OCI-LY3 (cell line): ENCODE data around the gene DOP1B.
A peak's percentile ranks its signal among the peaks of the same experiment; 100 is the strongest.
"Not testable (repeated sequence)": the region's sequence is repeated elsewhere in the genome, so short reads cannot be mapped to it uniquely, and the experiment has no call there.

Experiments
- H2AFZ ChIP-seq: fragments of 200-600, 300-600 bp; shearing (Covaris generic); 2 replicates; pipeline ENCODE4 v1.6.0; 2014; ENCODE audit warnings: antibody characterized with exemption, low read depth, low read length
- H3K27ac ChIP-seq: fragments of 200-600, 300-600 bp; sonication (generic); 2 replicates; pipeline ENCODE4 v1.5.1; 2014; ENCODE audit warnings: mild to moderate bottlenecking, low read length, moderate library complexity, mixed read lengths
- H3K27me3 ChIP-seq: fragments of 200-600, 300-600 bp; sonication (generic); 2 replicates; pipeline ENCODE4 v1.6.1; 2014; ENCODE audit warnings: low read depth, low read length, mixed read lengths
- H3K36me3 ChIP-seq: fragments of 200-600, 300-600 bp; sonication (generic); replicated peaks from 2 replicates; pipeline ENCODE3; 2014; ENCODE audit warnings: low read depth, low read length, mixed read lengths
- H3K4me1 ChIP-seq: fragments of 300-600, 200-600 bp; sonication (generic); 2 replicates; pipeline ENCODE4 v1.6.1; 2014; ENCODE audit warnings: low read length, mixed read lengths
- H3K4me2 ChIP-seq: fragments of 200-600, 300-600 bp; sonication (generic); 2 replicates; pipeline ENCODE4 v1.6.1; 2014; ENCODE audit warnings: low read length, mixed read lengths
- H3K4me3 ChIP-seq: fragments of 300-600, 200-600 bp; sonication (generic); 2 replicates; pipeline ENCODE4 v1.5.1; 2014; ENCODE audit warnings: antibody characterized with exemption, mild to moderate bottlenecking, low read length, moderate library complexity
- H3K79me2 ChIP-seq: fragments of 300-600, 200-600 bp; shearing (Covaris generic); 2 replicates; pipeline ENCODE4 v1.6.1; 2014; ENCODE audit warnings: mild to moderate bottlenecking, low read length, mixed read lengths
- H3K9ac ChIP-seq: fragments of 300-600, 200-600 bp; shearing (Covaris generic); 2 replicates; pipeline ENCODE4 v1.6.0; 2014; ENCODE audit warnings: mild to moderate bottlenecking, low read length, moderate library complexity
- H3K9me3 ChIP-seq: fragments of 200-600, 300-600 bp; shearing (Covaris generic); 2 replicates; pipeline ENCODE4 v1.6.1; 2014; ENCODE audit warnings: low read length, mixed read lengths; ENCODE audit not compliant: insufficient read depth
- H4K20me1 ChIP-seq: fragments of 200-600, 300-600 bp; sonication (generic); 2 replicates; pipeline ENCODE4 v1.6.1; 2016; ENCODE audit warnings: low read length, mixed read lengths; ENCODE audit not compliant: insufficient read depth
- CTCF ChIP-seq: fragments of 200-600, 300-600 bp; sonication (generic); IDR thresholded peaks from 2 replicates; pipeline ENCODE4 v1.5.1; 2014; ENCODE audit warnings: antibody characterized with exemption, low read length, low read depth
- EZH2phosphoT487 ChIP-seq: fragments of 200-600 bp; shearing (Covaris generic); IDR thresholded peaks from 2 replicates; pipeline ENCODE4 v1.6.1; 2018; ENCODE audit warnings: antibody characterized with exemption, mixed run types, low read depth

The DOP1B gene

GRCh38 chr21:36141513-36141925, 15.1 kb upstream of the DOP1B start:
- H3K9ac ChIP-seq: no peak overlapping the region
- H3K36me3 ChIP-seq: no peaks in the 10 kb centered on the region
- no peak overlapping the region for H3K27ac ChIP-seq
- peaks cover 12% of the 10 kb centered on the region for H3K4me1 ChIP-seq
- peak; percentile 86 for TF ChIP-seq CTCF
- TF ChIP-seq EZH2phosphoT487: no peak
- no peaks in the 10 kb centered on the region for H3K27me3 ChIP-seq
- H3K9me3 ChIP-seq: no peaks in the 10 kb centered on the region
- no peaks in the 10 kb centered on the region for H4K20me1 ChIP-seq
- peak overlapping the region; percentile 27; the same call in 1 of the 2 replicates for H3K4me3 ChIP-seq
- peak overlapping the region; percentile 71 for H3K4me2 ChIP-seq
- H2AFZ ChIP-seq: no peak overlapping the region
- no peaks in the 10 kb centered on the region for H3K79me2 ChIP-seq

- not testable (repeated sequence) for H3K4me2 ChIP-seq, H3K79me2 ChIP-seq, H3K36me3 ChIP-seq, H3K4me1 ChIP-seq, H3K9ac ChIP-seq, H2AFZ ChIP-seq, H3K27ac ChIP-seq, H3K9me3 ChIP-seq, H3K4me3 ChIP-seq, H4K20me1 ChIP-seq, H3K27me3 ChIP-seq
Observed at GRCh38 chr21:36144233-36144632, 12.4 kb upstream of the DOP1B start.

DNA sequence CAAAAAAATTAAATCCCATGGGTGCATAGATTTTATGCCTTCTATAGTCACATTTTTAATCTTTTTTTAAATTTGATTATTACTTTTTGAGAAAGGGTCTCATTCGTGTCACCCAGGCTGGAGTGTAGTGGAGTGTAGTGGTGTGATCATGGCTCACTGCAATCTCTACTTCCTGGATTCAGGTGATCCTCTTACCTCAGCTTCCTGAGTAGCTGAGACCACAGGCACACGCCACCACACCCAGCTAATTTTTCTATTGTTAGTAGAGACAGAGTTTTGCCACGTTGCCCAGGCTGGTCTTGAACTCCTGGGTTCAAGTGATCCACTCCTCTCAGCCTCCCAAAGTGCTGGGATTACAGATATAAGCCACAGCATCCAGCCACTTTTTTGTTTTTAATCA, 11.4 kb upstream of the DOP1B start:
- Histone ChIP-seq H3K36me3 (no peaks in the 10 kb centered on the region), H4K20me1 (no peaks in the 10 kb centered on the region), H3K4me3 (no peak overlapping the region), H3K4me1 (peaks cover 15% of the 10 kb centered on the region), H3K27me3 (no peaks in the 10 kb centered on the region), H3K9me3 (no peaks in the 10 kb centered on the region), H2AFZ (no peak overlapping the region), H3K9ac (no peak overlapping the region), H3K27ac (no peak overlapping the region), H3K4me2 (no peak overlapping the region), H3K79me2 (no peaks in the 10 kb centered on the region)
- no peak for TF ChIP-seq CTCF
- TF ChIP-seq EZH2phosphoT487: no peak

- no peaks in the 10 kb centered on the region for H4K20me1 ChIP-seq
- TF ChIP-seq EZH2phosphoT487 (no peak), CTCF (no peak)
Observed at GRCh38 chr21:36147911-36148310, 8.7 kb upstream of the DOP1B start.

GRCh38 chr21:36148886-36149285, 7.7 kb upstream of the DOP1B start:
- H3K27ac ChIP-seq: no peak overlapping the region

More at GRCh38 chr21:36147911-36148310, 8.7 kb upstream of the DOP1B start:
- H3K4me2 ChIP-seq: no peak overlapping the region
- no peaks in the 10 kb centered on the region for H3K9me3 ChIP-seq
- no peaks in the 10 kb centered on the region for H3K27me3 ChIP-seq
- H3K79me2 ChIP-seq: no peaks in the 10 kb centered on the region
- H3K4me3 ChIP-seq: no peak overlapping the region
- peaks cover 15% of the 10 kb centered on the region for H3K4me1 ChIP-seq
- no peaks in the 10 kb centered on the region for H3K36me3 ChIP-seq
- no peak overlapping the region for H2AFZ ChIP-seq
- no peak overlapping the region for H3K27ac ChIP-seq
- H3K9ac ChIP-seq: no peak overlapping the region

More at GRCh38 chr21:36148886-36149285, 7.7 kb upstream of the DOP1B start:
- Histone ChIP-seq H3K9me3 (no peaks in the 10 kb centered on the region), H3K4me3 (no peak overlapping the region), H3K4me2 (no peak overlapping the region), H2AFZ (no peak overlapping the region), H4K20me1 (no peaks in the 10 kb centered on the region), H3K79me2 (no peaks in the 10 kb centered on the region), H3K4me1 (peaks cover 20% of the 10 kb centered on the region), H3K9ac (no peak overlapping the region), H3K36me3 (no peaks in the 10 kb centered on the region), H3K27me3 (no peaks in the 10 kb centered on the region)
- TF ChIP-seq CTCF: no peak
- no peak for TF ChIP-seq EZH2phosphoT487
